NCI-H1092 treated with DMSO at 0.1 percent for 48 hours (cell line): Measurements from ENCODE around the gene MRPS23.

Source experiments
- DNase-seq: peaks from one replicate; lab custom pipeline; 2025; lab: John Stamatoyannopoulos, UW

The MRPS23 gene

GRCh38 chr17:57849874-57850754, at the start of gene MRPS23:
TSS of gene MRPS23 (minus strand) at chr17:57850044. CDS start at chr17:57850010, 34 bp downstream.
- DNase-seq: peak; percentile 98

DNA sequence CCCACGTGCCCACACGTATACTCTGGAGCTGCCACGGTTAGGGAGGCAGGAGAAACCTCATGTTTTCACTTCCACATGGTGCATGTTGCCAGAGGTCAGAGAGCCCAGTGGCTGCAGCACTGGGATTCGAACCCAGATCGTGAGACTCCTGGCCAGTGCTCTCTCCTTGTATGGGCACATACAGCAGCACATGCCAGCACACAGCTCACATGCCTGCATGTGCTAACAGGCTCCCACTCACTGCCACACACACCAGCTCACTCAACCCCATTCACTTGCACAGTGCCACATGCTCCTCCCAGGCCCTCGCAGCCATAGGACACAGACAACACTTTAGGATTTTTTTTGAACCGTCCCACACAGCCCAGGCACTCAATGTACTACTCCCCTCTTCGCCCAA, 49.5 kb upstream of the MRPS23 start:
- DNase-seq: no peak

DNA sequence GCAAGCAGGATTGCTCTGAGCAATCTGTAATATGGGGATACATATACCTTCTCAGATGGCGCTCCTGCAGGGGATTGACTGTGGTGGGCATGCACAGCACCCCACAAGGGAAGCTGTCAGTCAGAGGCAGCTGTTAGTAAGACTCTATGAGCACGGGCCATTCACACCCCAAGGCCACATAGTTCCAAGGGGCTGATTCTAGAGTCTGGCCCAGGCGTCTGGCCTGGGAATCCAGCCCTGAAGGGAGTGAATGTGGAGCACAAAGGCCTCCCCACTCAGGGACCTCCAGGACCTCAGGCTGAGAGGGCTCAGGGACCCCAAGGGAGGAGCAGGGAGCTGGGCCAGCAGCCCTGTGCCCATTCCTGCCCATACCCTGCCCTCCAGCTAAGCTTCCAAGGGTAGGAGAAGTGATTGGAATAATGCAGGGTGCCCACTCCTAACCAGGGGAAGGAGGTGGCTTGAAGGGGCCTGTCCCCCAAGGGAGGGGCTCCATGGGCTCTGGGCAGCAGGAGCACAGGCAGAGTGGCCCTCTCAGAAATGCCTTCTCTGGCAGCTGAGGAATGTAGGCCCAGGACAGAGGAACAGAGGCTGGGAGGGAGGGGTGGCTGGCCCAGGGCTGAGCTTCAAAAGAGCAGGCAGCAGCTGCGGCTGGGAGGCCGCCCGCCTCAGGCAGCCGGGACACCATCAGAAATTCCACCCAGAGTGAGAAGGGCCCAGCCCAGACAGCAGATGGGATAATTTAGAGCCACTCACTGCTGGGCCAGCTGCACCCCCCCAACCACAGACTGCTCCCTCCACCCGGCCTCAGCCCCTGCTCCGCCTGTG, 48.9 kb upstream of the MRPS23 start:
- DNase-seq: no peak

DNA sequence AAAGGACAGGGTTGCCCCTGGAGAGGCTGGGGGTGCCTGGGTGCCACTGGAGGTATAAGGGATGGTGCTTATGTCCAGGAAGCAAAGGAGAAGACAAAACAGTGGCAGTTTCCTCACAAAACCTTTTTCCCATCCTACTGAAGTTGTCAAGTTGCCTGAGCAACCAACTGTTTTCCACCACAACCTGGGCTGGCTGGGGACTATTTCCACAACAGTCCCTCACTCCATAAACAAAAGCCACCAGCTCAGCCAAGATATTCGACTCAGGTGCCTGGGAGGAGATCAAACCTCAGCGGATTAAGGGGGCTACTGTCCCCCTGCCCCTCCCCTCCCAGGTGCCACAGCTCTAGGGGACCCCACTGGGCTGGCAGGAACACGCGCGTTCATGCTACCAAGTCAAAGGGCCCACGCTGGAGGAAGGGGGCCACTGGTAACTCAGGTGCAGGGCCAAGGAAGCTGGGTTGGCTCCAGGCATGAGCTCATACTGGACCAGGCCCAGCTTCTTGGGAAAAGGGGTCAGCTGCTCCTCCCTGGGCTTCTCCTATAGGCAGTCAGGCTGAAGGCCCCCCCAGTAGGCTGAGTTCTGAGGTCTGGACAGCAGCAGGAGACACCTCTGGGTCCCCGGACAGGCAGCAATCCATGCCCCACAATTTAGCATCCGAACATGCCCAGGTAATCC, 45.7 kb upstream of the MRPS23 start:
- DNase-seq: no peak

GRCh38 chr17:57894848-57895247, 45.0 kb upstream of the MRPS23 start:
- no peak for DNase-seq

GRCh38 chr17:57892820-57893595, 43.2 kb upstream of the MRPS23 start:
- peak; percentile 76 for DNase-seq

- DNase-seq: peak; percentile 45
These were observed 42.4 kb upstream of the MRPS23 start for GRCh38 chr17:57892146-57892819.

GRCh38 chr17:57890857-57891232, 41.0 kb upstream of the MRPS23 start:
- no peak for DNase-seq

- DNase-seq: no peak
These were observed 40.3 kb upstream of the MRPS23 start for GRCh38 chr17:57889892-57890856.

- no peak for DNase-seq
These were observed 39.4 kb upstream of the MRPS23 start for GRCh38 chr17:57889252-57889651.

DNA sequence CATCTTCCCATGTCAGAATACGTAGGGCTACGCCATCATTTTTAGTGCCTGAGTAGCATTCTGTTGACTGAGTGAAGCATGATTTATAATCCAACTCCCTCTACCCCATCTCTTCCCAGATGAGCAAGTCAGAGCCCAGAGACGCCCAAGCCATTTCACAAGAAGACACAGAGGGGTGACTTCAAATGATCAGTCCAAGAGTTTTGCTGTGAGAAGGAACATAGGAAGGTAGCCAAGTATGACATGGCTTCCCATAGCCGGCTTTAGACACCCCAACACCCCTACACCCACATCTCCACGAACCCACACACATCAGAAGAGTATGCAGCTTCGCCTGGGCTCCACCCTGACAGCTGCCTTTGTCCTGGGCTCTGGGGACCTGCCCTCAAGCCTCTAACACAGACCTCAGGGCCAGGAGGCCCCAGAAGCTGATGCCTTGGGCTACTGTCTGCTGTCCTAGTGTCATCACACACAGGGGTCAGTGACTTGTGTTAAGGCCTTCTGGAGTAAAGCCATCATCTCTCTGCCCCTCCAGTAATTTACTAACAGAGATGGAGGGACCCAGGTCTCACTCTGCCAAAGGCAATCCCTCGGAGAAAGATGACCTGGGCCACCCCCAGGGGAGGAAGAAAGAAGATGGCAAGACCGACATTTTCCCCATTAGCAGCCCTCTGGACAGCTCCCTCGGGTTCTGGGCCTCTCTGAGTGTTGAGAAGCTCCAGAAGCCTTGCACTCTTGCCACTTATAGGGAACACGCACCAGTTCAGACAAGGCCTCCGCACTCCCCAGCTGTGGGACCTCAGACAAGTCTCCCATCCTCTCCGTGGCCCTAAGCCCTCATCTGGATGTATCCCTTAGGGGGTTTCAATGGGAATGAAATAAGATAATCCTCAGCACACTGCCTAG, 38.7 kb upstream of the MRPS23 start:
- no peak for DNase-seq

DNA sequence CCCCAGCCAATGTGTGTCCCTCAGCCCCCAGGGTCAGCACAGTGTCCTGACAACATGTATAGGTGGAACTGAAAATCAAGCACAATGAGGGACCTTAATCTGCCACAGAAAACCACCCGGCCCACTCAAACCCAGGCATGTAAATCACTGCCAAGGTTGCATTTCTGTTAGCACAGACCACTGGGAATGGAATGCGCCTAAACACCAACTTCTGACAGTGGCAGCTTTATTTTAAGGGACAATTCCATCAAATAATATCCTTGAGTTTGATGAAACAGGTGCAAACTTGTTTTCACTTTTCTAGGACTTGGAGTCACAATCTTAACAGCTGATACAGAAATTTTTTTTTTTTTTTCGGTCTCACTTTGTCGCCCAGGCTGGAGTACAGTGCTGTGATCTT, 37.3 kb upstream of the MRPS23 start:
- no peak for DNase-seq

DNA sequence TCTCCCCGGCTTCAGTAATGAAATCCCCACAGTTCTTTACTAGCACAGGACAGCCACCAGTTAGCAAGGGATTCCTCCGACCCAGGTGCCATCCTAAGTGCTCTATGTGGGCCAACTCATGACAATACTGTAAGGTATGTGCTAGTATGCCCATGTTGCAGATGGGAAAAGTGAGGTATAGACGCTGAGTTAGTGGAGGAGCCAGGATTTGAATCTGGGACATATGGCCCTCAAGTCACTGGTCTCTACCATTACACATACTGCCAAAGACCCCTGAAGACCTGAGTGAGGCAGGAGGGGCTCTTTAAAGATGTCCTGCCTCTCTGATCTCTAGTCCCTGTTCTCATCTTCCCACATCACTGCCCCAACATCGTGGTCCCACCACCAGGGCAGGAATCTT, 36.2 kb upstream of the MRPS23 start:
- no peak for DNase-seq

DNA sequence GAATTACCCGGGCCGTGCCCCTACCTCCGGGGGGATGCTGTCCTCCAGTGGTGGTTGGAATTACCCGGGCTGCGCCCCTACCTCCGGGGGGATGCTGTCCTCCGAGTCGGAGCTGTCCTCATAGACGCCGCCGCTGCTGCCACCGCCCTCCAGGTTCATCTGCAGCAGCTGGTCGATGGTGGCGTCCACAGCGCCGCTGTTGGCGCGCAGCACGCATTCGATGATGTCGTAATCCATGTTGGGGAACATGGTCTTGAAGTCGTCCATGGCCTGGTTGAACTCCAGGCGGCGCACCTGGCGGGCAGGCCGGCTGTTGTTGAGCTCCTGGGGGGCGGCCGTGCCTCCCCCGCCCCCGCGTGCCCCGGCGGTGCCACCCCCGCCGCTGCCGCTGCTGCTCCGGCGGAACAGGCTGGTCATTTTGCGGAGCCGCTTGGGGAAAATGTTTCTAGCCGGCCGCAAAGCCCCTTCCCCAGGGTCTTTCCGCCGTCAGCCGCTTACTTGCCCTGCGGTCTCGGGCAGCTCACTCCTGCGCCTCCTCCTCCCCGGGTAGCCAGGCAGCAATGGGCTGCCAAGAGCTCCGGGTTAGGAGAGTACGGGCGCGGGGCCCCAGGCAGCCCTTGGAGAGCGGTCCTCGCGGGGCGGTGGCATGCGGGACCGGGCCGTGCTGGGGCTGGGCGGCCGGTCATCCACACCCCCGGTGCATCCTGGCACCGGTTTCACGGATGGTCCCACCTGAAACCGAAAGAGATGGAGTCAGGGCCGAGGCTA, 35.5 kb upstream of the MRPS23 start:
- no peak for DNase-seq

GRCh38 chr17:57881783-57882351, 32.0 kb upstream of the MRPS23 start:
- DNase-seq: no peak

DNA sequence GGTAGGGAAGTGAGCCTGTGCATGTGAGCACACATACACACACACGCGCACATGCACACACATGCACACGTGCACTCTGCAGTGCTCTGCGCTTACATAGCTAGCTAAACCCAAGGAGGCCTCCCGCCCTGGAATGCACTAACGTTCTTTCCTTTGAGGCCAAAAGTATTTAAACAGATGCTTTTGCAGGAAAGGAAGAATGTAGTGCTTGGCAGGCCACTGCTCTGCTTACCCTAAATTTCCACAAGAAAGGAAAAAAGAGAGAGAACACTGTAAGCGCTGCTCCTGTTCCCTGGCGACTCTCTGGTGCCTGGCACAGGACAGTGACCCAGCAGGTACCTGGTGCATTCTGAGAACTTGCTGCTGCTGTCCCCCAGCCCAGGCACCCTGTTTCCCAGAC, 31.3 kb upstream of the MRPS23 start:
- no peak for DNase-seq

DNA sequence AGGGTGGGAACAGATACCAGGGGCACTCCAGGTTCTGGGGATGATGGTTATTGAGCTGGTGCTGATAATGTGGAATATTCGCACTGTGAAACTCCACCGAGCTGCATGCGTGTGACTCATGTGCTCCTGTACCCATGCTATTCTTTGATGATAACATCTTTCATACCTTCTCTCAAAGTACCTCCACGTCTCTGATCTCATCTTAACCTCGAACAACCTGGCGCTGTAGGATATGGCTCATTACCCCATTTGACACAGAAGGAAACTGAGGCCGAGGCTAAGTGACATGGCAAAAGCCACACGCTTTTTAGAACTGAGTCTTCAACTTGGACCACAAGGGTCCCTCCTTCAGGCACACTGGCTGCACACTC, 30.2 kb upstream of the MRPS23 start:
- DNase-seq: no peak
